Gastroesophageal sphincter (tissue), 3 donors: ENCODE results near the gene ABLIM2.

Experiments
- EP300 ChIP-seq: sonication (generic); formaldehyde crosslinking; IDR thresholded peaks from one replicate; pipeline ENCODE4 v1.6.1; 2017; ENCODE audit warnings: antibody characterized with exemption, mild to moderate bottlenecking
- POLR2A ChIP-seq, 2 donors: fragments of 450-650 bp; IDR thresholded peaks; one replicate each; pipeline ENCODE4 v1.6.1; 2017; ENCODE audit warnings: antibody characterized with exemption in 2 of 2, mild to moderate bottlenecking in 2 of 2, moderate library complexity in 1 of 2
- POLR2AphosphoS5 ChIP-seq: sonication (generic); formaldehyde crosslinking; IDR thresholded peaks from one replicate; pipeline ENCODE4 v1.6.1; 2017; ENCODE audit warnings: antibody characterized with exemption
- TF ChIP-seq, protein P1 (sequence below), 4 experiments: fragments of 200-600 bp in 2 of 4; fragments of 450-650 bp in 2 of 4; sonication (generic) in 1 of 4; IDR thresholded peaks; one replicate each; pipeline ENCODE4 v1.5.1; 2017 to 2019; ENCODE audit warnings: antibody characterized with exemption in 4 of 4, mild to moderate bottlenecking in 2 of 4, moderate library complexity in 2 of 4

DNA sequence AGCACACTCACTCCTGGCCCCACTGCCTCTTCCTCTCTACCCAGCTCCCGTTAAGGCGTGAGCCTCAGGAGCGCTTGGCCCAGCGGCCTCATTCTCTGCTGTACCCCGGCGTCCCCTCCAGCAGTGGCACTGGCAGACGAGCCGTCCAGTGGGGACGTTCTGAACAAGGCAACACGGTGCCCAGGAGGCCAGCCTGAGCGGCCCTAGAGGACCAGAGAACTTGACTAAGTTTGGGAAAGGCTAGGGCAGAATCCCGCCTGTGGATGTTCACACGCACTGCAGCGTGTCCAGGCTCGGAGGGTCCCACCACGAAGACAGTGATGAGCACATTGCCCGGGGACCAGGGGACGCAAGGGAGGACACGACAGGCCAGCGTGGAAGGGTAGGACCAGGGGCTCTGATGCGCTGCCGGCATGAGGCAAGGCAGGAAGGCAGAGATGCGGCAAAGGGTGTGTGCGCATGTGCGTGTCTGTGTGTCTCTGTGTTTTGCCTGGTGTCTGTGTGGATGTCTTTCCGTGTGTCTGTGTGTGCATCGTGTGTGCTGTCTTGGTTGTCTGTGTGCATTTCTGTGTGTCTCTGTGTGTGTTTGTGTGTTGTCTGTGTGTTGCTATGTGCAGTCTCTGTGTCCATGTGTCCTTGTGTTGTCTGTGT, 89.4 kb downstream of the ABLIM2 start:
- TF ChIP-seq, protein P1, sequence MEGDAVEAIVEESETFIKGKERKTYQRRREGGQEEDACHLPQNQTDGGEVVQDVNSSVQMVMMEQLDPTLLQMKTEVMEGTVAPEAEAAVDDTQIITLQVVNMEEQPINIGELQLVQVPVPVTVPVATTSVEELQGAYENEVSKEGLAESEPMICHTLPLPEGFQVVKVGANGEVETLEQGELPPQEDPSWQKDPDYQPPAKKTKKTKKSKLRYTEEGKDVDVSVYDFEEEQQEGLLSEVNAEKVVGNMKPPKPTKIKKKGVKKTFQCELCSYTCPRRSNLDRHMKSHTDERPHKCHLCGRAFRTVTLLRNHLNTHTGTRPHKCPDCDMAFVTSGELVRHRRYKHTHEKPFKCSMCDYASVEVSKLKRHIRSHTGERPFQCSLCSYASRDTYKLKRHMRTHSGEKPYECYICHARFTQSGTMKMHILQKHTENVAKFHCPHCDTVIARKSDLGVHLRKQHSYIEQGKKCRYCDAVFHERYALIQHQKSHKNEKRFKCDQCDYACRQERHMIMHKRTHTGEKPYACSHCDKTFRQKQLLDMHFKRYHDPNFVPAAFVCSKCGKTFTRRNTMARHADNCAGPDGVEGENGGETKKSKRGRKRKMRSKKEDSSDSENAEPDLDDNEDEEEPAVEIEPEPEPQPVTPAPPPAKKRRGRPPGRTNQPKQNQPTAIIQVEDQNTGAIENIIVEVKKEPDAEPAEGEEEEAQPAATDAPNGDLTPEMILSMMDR (IDR thresholded peaks at IDR 0.05), result no peak
- TF ChIP-seq POLR2AphosphoS5 (no peak), POLR2A (IDR thresholded peaks at IDR 0.05) (no peak), EP300 (no peak)
